Kidney glomerular epithelial cell (primary cell): ENCODE measurements around the gene GSTM5.
"Not testable (repeated sequence)": the region's sequence is repeated elsewhere in the genome, so short reads cannot be mapped to it uniquely, and the experiment has no call there.

ENCODE experiments used
- DNase-seq: peaks from one replicate; lab custom pipeline; 2025; lab: John Stamatoyannopoulos, UW

The GSTM5 gene

DNA sequence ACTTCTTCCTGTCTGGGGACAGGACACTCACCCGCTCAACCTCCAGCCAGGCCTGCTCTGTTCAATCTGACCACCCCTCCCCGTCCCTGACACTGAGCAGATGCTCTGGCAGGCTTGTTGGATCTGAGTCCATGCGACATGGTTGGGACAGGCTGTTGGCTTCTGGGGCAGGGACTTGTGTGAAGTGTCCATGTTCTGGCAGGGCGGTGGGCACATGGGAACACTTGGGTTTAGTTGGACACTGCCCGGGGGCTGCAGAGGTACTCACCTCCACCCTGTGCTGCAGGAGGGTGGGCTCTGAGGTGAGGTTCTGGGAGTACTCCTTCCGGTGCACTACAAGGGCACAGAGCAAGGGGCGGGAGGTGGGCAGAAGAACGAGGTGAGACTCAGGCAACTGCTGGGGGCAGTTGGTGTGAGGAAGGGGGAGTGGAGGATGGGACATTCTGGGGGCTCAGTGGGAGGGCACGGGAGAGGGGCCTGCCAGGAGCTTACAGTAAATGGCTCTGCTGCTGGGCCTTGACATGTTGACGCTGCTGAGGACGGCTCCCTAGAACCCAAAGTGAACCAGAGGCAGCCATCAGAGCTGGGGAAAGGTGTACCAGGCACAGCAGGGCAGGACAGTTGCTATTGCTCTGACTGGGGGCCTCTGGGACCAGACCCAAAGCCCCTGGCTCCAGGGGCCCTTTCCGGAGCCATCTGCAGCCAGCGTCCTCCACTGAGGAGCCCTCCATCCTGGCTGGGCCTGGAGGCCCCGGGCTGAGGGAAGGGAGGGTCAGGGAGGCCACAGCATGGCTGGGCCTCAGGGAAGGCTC is 49.4 kb downstream of the GSTM5 start:
- no peak for DNase-seq

DNA sequence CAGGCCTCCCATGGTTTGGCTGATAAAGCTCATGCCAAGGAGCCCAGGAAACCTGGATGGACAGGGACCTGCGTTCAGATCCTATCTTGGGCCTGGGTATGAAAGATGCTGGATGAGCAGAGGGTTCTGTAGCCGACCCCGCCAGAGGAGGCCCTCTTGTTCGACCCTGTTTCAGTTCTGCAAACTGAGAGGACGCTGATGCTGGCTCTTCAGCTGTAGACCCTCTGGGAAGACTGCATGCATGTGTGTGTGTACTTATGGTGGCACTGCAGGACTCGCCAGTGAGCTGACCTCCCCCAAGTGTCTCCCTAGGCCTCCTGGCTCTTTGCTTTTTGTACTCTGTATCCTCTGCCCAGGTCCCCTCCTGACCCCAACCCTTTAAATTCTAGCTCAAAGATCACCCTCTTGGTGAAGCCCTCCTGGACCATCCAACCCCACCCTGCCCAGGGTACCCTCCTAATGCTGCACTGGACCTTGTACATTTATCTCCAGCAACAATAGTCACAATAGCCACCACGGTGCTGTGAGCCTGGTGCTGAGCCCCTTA is 50.1 kb downstream of the GSTM5 start:
- DNase-seq: no peak

DNA sequence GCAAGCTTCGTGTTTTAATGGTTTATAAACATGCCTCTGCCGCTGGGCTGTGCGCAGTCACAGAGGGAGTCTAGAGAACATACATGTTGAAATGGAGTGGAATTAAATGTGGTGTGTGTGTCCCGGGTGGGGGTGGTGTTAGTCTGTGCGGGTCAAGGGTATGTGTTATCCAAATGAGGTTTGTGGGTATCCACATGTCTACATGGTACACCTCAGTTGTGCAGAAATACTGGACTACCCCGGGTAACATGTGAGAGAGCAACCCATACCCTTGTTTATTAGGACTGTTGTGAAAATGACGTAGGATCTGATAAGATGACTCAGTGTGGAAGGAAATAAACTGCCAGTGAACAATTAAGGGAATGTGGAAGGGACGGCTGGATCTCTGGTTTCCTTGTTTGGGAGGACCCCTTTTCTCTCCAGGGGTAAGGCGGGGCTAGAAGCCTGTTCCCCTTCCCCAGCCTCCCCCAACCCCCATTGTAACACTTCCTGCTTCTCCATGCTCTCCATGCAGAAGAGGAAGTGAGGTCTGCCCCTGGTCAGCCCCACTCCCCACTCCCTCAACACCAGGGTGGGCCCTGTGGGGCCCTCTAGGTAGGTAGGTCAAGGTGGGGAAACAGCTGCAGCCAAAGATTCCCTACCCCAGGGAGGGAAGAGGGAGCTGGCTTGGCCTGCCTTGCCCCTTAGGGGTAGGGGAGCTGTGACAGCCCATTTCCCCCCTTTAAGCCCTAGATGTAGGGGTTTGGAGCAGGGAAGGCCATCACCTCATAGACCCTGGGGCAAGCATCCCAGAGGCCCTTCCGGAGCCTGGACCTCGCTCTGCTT is 51.0 kb downstream of the GSTM5 start:
- DNase-seq: no peak

DNA sequence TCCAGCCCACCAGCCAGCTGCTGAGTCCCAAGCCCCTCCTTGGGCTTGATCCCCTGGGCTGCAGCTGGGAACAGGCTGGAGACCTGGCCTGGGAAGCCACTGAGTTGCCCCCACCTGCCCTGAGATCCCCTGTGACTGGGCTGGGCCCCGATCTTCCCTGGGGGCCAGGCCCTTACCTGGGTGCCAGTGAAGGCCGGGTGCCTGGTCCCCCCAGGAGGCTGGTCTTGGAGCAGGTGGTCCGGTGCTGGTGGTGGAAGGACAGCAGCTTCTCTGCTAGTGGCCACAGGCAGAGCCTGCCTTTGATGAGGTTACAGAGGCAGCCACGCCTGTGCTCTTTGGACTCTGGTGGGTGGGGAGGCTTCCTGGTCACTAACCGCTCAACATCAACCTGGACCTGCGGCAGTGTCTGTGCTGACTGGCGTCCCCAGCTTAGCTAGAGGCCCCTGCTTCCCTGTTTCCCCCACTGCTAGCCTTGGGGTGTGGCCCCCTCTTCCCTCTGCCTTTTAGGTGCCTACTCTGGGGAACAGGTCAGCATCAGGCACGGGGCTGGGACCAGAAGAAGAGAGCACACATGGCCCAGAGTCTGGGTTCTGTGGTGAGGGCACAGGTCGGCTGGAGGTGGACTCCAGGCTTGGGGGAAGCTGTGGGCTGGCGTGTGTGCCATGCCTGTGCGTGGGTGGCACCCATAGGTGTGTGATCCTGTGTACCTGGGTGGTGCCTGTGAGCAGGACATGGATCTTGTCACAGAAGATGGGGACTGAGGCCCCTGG is 51.8 kb downstream of the GSTM5 start, which contains the start of gene EPS8L3:
TSS of gene EPS8L3 (minus strand) at position 278 of the 770 bp plus-strand sequence. CDS start 2,174 bp downstream, outside the sequence.
- no peak for DNase-seq

DNA sequence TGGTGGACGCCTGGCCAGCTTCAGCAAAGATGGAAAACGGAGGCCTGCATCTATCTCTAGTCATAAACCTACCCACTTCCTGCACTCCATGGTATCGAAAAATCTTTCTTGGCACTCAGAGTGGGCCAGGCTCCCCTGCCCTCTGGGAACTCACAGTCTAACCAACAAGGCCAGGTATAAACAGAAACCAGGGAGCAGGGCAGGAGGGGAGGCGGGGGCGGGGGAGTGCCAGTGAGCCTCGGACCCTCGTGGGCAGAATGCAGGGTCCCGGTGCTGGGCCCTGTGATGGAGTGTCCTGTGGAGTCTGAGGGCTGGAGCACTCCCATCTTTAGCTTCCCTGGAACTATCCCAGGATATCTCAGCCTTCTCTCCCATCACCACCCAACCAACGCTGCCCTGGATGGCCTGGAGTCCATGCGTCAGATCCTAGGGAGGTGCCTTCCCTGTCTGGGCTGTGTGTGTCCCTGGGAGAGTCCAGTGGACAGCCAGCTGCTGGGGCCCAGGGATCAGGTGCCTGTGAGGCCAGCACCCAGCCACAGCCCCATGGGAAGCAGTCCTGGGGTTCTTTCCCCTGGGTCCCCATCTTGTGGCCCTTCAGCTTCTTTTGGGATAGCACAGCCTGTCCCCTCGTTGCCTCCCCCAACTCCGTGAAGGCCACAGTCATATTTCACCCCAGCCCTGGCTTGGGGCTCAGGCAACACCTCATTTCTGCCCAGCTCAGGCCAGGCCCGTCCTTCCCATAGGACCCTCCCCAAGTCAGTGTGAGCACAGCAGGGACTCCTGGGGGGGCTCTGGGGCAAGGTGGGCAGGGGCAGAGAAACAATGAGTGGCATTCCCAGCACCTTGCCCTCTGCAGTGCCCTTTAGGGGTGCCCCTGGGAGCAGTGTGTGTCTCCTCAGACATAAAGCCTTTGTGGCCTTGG is 52.8 kb downstream of the GSTM5 start:
- DNase-seq: no peak

DNA sequence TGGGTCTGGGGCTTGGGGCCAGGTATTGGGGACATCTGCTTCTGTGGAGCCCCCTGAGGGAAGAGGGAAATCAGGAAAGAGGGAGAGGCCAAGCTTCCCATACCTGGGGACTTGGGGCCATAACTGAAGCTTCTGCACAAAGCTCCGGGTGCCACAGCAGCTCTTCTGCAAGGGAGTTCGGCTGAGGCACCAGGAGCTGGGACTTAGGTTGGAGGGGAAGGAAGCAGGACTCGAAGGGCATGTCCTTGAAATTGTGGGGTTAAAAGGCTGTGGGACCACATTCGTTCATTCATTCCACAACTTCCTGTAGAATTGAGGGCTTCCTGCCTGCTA is 53.4 kb downstream of the GSTM5 start:
- no peak for DNase-seq

DNA sequence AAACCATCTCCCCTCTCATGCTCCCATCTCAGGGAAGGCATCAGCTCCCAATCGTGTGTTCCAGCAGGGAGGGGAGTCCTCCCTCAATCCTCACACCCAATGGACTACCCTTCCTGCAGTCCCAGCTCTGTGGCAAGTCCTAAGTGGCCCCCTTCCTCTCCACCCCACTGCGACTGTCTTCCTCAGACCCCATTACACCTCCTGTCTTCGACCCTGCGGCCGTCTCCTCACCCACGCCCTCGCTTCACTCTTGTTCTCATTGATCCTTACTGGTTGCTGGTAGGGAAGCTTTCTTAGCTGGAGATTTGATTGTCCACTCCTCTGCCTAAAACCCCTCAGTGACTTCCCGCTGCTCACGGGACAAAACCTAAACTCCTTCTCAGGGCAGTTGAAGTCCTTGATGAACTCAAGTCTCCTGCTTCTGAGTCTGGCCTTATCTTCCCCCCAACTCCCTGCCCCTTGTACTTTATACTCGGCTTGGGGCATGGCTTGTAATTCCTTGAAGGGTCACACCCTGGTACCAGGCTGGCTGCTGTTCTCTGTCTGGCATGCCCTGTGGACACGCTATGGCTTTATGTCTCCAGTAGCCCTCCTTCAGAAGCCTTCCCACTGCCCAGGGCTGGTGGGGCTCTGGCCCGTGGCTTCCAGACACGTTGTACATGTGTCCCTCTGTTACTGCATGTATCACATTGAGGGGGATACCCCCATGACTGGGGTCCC is 54.0 kb downstream of the GSTM5 start:
- DNase-seq: no peak

DNA sequence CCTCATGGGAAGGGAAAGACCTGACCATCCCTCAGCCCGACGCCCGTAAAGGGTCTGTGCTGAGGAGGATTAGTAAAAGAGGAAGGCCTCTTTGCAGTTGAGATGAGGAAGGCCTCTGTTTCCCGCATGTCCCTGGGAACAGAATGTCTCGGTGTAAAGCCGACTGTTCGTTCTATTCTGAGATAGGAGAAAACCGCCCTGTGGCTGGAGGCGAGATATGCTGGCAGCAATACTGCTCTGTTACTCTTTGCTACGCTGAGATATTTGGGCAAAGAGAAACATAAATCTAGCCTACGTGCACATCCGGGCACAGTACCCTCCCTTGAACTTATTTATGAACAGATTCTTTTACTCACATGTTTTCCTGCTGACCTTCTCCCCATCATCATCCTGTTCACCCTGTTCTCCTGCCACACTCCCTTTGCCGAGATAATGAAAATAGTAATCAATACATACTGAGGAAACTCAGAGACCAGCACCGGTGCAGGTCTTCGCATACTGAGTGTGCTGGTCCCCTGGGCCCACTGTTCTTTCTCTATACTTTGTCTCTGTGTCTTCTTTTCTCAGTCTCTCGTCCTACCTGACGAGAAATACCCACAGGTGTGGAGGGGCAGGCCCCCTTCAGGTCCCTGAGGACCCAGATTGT is 55.1 kb downstream of the GSTM5 start:
- not testable (repeated sequence) for DNase-seq
